Right ventricle myocardium inferior (tissue), 1 donor: Measurements from ENCODE around the gene SLFNL1. TPM values are rescaled to one million over a fixed set of nuclear protein-coding genes. Genes with fewer than 3 reads are reported as not detected.

ENCODE experiments used
- ATAC-seq: fragments of 200-7000 bp; cut with Tn5 transposase; one replicate; pipeline ENCODE4 v1.9.1; 2020; ENCODE audit warnings: mild to moderate bottlenecking, moderate library complexity
- DNase-seq: peaks from one replicate; pipeline ENCODE4 v3.0.0; 2021; ENCODE audit errors: missing footprints
- intact Hi-C: fragments of 100-400 bp; cut with DNase I; formaldehyde crosslinking; loops from one replicate; pipeline ENCODE4 v1.11.0; 2022
- total RNA-seq: library from RNA; stranded (reverse); fragmentation: NEBNext Ultra II Directional; extraction: Animal tissue kit (Norgen Biotek cat#: 25700); gene quantifications from one replicate; pipeline ENCODE4 v1.2.1, GENCODE V29; 2021
- donor health status: DM: no; HTN: yes; CAD: no; lungs with severe emphysema.

Gene SLFNL1
- total RNA-seq, 1 donor from 2014 or later = 0.16 TPM

- intact Hi-C loops = no loop called here
- DNase-seq (no peak), ATAC-seq (no peak)
Measured at GRCh38 chr1:40998668-40999067, 22.9 kb downstream of the SLFNL1 start.

DNA sequence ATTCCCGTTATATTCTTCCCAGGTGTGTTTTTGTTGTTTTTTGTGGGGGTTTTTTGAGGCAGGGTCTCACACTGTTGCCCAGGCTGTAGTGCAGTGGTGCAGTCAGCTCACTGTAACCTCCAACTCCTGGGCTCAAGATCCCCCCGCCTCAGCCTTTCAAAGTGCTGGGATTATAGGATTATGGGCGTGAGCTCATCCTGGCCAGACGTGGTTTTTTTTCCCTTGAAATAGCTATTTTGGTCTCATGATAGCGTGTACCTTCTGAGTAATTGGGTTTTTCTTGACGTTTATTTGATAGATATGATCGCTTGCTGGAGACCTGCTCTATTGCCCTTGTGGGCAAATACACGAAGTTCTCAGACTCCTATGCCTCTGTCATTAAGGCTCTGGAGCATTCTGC, 24.4 kb downstream of the SLFNL1 start:
- DNase-seq (no peak), ATAC-seq (no peak)
- intact Hi-C loops = no loop called here

DNA sequence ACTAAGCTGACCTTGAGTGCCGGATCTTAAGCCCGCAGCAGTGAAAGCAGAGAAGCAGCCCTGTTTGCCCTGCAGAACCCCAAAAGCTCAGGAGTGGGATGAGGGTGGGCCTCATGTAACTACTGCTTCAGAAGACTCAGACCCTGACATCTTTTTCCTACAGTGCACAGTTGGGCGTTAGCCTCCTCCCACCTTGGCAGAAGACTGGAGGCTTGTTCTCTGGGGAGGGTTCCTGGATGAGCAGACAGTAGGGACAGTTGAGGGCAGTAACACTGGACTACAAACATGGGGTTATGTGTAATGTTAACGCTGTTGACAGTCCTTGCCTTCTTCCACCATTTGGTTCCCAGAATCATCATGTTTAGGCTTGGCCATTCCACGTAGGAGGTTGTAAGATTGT, 32.5 kb downstream of the SLFNL1 start:
- ATAC-seq (no peak), DNase-seq (no peak)
- intact Hi-C loops = no loop called here

GRCh38 chr1:40988280-40988679, 33.2 kb downstream of the SLFNL1 start:
- no peak for ATAC-seq
- DNase-seq = no peak
- intact Hi-C loops = no loop called here

- peak; percentile 43 for ATAC-seq
- intact Hi-C loops = no loop called here
- no peak for DNase-seq
Measured at GRCh38 chr1:40987439-40988276, 33.9 kb downstream of the SLFNL1 start.

DNA sequence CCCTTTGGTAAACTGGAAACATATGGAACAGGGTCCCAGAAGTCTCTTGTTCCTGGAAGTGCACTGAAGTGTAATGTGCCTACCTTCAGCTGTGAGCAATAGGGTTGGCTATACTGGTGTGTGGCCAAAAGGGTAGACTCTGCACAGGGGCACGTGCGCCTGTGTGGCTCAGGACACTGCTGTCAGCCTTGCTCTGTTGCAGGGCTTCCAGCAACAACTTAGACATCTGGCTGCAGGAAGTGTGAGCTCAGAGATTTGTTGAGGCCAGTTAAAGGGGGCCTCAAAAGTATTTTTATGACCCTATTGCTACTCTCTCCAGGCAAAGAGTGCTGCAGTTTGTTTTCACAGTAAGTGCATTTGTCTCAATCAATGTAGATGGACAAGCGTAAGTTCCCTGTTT, 34.6 kb downstream of the SLFNL1 start:
- intact Hi-C loops = no loop called here
- ATAC-seq (peak; percentile 62), DNase-seq (no peak)

- DNase-seq (no peak), ATAC-seq (no peak)
- intact Hi-C loops = no loop called here
Measured at GRCh38 chr1:40986328-40986783, 35.2 kb downstream of the SLFNL1 start.

DNA sequence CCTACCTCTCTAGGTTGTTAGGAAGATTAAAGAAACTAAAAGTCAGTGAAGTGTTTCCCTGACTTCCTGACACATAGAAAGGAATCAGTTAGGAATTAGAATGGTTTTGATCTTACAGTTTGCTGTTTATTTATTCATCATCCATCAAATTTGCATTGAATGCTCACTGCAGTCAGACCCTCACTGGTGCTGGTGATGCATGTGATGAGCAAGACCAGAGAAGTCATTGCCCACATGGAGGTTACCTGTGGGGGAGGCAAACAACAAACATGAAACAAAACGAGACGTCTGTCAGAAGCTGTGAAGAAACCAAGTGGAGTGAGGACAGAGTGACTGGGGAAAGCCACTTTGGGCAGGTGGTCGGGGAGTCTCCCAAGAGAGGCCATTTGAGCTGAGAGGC, 35.6 kb downstream of the SLFNL1 start:
- DNase-seq (no peak), ATAC-seq (no peak)
- intact Hi-C loops = no loop called here

DNA sequence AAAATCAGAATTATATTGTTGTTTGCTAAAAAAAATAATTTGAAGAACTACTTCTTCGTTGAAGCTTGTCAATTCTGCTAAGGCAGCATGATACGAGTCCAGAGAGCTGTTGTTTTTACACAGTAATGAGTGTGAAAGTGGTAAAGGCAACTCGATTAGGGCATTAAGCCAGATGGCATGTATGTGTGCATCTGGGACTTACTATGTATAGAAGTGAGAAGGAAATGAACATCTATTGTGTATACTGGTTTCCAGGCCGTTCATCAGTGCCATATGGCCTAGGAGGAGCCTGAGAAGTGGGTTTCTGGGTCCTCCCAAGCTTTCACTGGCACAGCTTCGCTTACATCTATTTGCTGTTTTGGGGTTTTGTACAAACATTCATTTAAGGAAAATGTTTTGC, 36.4 kb downstream of the SLFNL1 start:
- DNase-seq (no peak), ATAC-seq (no peak)
- intact Hi-C loops = no loop called here

DNA sequence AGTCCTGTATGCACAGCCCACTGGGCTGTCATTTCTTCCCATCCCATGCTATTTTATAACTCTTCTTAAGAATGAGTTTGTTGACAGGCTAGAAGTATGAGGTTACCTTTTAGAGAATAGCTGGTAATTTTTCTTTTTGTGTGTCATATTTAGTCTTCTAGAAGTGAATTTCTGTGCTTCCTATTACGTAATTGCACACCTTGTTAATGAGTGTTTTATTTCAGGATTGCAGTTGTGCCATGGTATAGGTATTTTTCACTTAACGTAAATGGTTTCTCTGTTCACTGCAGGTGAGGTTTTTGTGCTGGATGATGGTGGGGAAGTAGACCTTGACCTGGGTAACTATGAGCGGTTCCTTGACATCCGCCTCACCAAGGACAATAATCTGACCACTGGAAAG, 37.0 kb downstream of the SLFNL1 start:
- intact Hi-C loops = no loop called here
- ATAC-seq = no peak

DNA sequence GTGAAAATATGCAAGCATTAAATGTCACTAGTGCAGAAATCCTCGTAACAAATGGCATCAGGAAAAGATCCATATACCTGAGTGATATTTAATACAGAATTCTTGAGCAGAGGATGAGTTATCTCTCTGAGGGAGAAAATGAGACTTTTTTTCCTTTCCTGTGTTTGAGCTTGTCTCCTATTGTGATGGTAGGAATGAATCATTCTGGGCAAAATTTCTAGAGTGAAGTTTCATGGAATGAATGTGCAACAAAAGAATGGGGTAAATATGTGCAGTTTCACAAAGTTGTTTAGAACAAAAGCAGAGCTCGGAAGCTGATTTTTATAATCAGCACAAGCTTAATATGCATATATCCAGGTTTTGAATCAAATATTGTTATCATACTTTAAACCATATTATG, 37.5 kb downstream of the SLFNL1 start:
- DNase-seq (no peak), ATAC-seq (no peak)
- intact Hi-C loops = no loop called here

More for the DNA sequence above, 37.0 kb downstream of the SLFNL1 start:
- no peak for DNase-seq

DNA sequence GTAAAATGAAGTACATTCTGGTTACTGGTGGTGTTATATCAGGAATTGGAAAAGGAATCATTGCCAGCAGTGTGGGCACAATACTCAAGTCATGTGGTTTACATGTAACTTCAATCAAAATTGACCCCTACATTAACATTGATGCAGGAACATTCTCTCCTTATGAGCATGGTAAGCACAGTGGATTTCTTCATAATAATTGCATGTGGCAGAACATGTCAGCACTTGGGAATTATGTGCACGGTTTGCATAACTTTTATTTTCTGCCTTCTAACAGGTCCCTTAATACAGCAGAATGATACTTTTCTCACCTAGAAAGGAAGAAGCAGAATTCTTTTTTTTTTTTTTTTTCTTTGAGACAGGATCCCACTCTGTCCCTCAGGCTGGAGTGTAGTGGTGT, 38.2 kb downstream of the SLFNL1 start:
- no peak for DNase-seq
- ATAC-seq = no peak
- intact Hi-C loops = no loop called here

GRCh38 chr1:40982721-40983120, 38.8 kb downstream of the SLFNL1 start:
- no peak for DNase-seq
- intact Hi-C loops = no loop called here
- no peak for ATAC-seq

DNA sequence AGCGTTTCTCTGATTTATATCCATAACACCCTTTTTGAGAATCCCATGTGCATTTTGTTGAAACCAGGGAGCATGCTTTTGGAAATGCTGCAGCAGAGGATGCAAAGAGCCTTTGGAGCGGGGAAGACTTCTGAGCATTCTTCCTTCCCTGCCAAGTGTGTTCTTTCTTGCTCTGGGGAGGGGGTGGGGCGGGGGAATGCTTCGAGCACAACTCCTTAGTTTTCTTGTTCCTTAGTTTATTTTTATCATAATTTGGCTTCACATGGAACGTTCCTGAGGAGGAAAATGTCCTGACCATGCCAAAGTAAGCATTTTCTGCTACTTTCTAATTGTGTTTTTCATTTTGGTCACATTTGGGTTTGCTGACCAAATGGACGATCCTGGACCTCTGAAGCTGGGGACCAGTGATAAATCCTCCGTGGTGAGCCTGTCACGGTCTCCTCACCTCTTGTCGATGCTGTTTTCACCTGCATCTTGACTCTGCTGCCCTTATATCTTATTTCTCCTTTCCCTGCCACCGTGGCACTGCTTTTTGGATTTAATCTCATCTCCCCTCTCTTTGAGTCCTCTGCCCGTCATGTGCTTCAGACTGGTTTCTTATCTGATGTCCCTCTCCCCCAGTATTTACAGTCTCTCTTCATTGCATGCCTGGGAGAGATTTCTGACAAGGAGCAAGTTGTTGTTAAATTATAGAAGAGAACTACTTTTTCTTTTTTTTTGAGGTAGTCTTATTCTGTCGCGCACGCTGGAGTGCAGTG, 39.7 kb downstream of the SLFNL1 start:
- ATAC-seq (no peak), DNase-seq (no peak)
- intact Hi-C loops = no loop called here

GRCh38 chr1:40980453-40981121, 40.9 kb downstream of the SLFNL1 start:
- ATAC-seq (no peak), DNase-seq (no peak)
- intact Hi-C loops = no loop called here

GRCh38 chr1:40980068-40980452, 41.5 kb downstream of the SLFNL1 start:
- intact Hi-C loops = no loop called here
- no peak for DNase-seq

DNA sequence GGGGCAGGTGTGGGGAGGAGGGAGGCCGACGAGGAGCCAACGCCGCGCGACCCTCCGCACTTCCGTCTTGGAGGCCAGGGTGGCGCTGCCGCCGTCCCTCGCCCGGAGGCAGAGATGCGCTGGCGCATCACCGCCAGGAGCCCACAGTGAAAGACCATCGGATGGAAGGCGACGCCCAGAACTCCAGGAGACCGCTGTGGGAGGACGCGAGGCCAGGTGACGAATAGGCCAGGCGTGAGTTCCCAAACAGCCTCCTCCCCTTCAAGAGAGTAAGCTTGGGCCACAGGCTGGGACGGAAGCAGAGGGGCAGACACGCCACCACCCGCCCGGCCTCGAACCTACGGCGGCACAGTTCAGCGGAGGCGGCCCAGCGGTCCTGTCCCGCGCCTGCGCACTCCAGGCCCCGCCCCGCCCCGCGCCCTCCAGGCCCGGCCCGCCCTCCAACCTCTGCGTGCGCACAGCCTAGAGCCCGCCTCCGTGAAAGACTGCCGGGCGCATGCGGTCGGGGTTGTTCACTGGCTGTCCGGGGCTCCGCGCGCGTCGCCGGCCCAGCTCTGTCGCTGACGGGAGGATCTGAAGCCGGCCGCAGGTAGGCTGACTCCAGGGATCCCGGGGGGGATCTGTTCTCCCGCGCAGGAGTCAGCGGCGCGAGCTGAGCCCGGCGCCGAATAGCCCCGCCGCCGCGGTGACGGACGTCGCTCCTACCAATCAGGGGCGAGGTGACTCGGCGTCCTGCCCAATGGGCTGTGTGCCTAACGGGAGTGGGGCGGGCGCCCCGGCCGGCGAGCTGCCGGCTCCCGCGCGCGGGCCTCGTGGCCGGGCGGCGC, 42.1 kb downstream of the SLFNL1 start, which contains the start of gene CTPS1:
Gene CTPS1 (plus strand): TSS at position 456 of the 827 bp plus-strand sequence. CDS start 3,595 bp downstream, outside the sequence.
- ATAC-seq (peak; percentile 97), DNase-seq (peak; percentile 97)
- intact Hi-C loops = loop anchor here (5.0 kb wide), 1 partner anchor 263 kb away; the partner anchor contains the start of gene SCMH1

More at GRCh38 chr1:40980068-40980452, 41.5 kb downstream of the SLFNL1 start:
- ATAC-seq = peak; percentile 11

- intact Hi-C loops = loop anchor here (5.0 kb wide), 1 partner anchor 263 kb away; the partner anchor contains the start of gene SCMH1
- ATAC-seq (no peak), DNase-seq (no peak)
Measured at GRCh38 chr1:40978886-40979240, 42.7 kb downstream of the SLFNL1 start.
